ENCODE measurements around the gene ZSCAN22. TPM values are rescaled to one million over a fixed set of nuclear protein-coding genes. Genes with fewer than 3 reads are reported as not detected.

ZSCAN22 gene
- total and polyA plus RNA-seq, 2 experiments from 2014 or later = 0.86 to 2.9 TPM

GRCh38 chr19:58335630-58336029 lies 8.8 kb downstream of the ZSCAN22 start:
- Histone ChIP-seq H3K9me2 (ENCODE audit: insufficient read depth) (no peaks in the 10 kb centered on the region), H3K36me3 (ENCODE audit: insufficient read depth) (no peaks in the 10 kb centered on the region), H4K20me1 (replicated peaks; ENCODE audit: insufficient read depth) (peaks cover 4% of the 10 kb centered on the region; the same call in 1 of the 2 replicates), H3K79me2 (replicated peaks; ENCODE audit: insufficient read depth) (no peaks in the 10 kb centered on the region), H3K4me2 (no peak overlapping the region), H3K27ac (ENCODE audit: low read depth) (no peak overlapping the region), H2AFZ (no peak overlapping the region), H3F3A (replicated peaks; ENCODE audit: low read depth) (no peaks in the 10 kb centered on the region), H3K4me1 (ENCODE audit: insufficient read depth) (no peaks in the 10 kb centered on the region), H3K27me3 (ENCODE audit: insufficient read depth) (no peaks in the 10 kb centered on the region), H3K4me3 (no peak overlapping the region)
- H3K27ac Mint-ChIP-seq = no peak overlapping the region
- H3K4me1 Mint-ChIP-seq = no peaks in the 10 kb centered on the region; the same call in 2 of the 3 replicates
- TF ChIP-seq EZH2phosphoT487 (IDR thresholded peaks at IDR 0.05; ENCODE audit: unreplicated experiment) = no peak
- H3K9me3 Mint-ChIP-seq = peaks cover 3% of the 10 kb centered on the region; the same call in 2 of the 3 replicates
- no peak for DNase-seq (ENCODE audit: low spot score)
- H3K27me3 Mint-ChIP-seq (ENCODE audit: insufficient read depth, low read depth, poor library complexity) = peaks cover 3% of the 10 kb centered on the region
- H3K36me3 Mint-ChIP-seq (ENCODE audit: low read depth) = peaks cover 28% of the 10 kb centered on the region
- ATAC-seq = no peak
- H3K4me3 Mint-ChIP-seq = no peak overlapping the region

- peaks cover 3% of the 10 kb centered on the region for H3K27me3 Mint-ChIP-seq (ENCODE audit: insufficient read depth, low read depth, poor library complexity)
- H3K4me3 Mint-ChIP-seq = no peak overlapping the region
- no peaks in the 10 kb centered on the region for H3K79me2 ChIP-seq (replicated peaks; ENCODE audit: insufficient read depth)
- TF ChIP-seq ETS1 (IDR thresholded peaks at IDR 0.05) = no peak
- no peak for TF ChIP-seq NANOG (IDR thresholded peaks at IDR 0.05; ENCODE audit: borderline replicate concordance)
- TF ChIP-seq EZH2 (IDR thresholded peaks at IDR 0.05; ENCODE audit: low read depth, unreplicated experiment) = no peak
- no peak for TF ChIP-seq ZNF331 (CRISPR knock-in tag; IDR thresholded peaks at IDR 0.05; ENCODE audit: low read depth)
- no peak for TF ChIP-seq REST (IDR thresholded peaks at IDR 0.05; ENCODE audit: unreplicated experiment)
- TF ChIP-seq ZNF462 (CRISPR knock-in tag; IDR thresholded peaks at IDR 0.05) = no peak
- TF ChIP-seq CREB1 (CRISPR knock-in tag; IDR thresholded peaks at IDR 0.05; ENCODE audit: low read depth) = no peak
- TF ChIP-seq STAT1 (IDR thresholded peaks at IDR 0.05; ENCODE audit: unreplicated experiment) = no peak
- no peak for TF ChIP-seq POLR2AphosphoS5 (IDR thresholded peaks at IDR 0.05; ENCODE audit: low read depth)
- TF ChIP-seq ZNF114 (CRISPR knock-in tag; IDR thresholded peaks at IDR 0.05) = no peak
- no peak for TF ChIP-seq JUNB (IDR thresholded peaks at IDR 0.05; ENCODE audit: unreplicated experiment)
Observed at GRCh38 chr19:58336216-58336615, 9.4 kb downstream of the ZSCAN22 start.

More at GRCh38 chr19:58336216-58336615, 9.4 kb downstream of the ZSCAN22 start:
- H3K4me2 ChIP-seq = no peak overlapping the region
- H3K36me3 ChIP-seq (ENCODE audit: insufficient read depth) = no peaks in the 10 kb centered on the region
- H3K27me3 ChIP-seq (ENCODE audit: insufficient read depth) = no peaks in the 10 kb centered on the region
- no peak overlapping the region for H2AFZ ChIP-seq
- no peaks in the 10 kb centered on the region for H3F3A ChIP-seq (replicated peaks; ENCODE audit: low read depth)
- H3K9me2 ChIP-seq (ENCODE audit: insufficient read depth) = no peaks in the 10 kb centered on the region
- H3K4me3 ChIP-seq = no peak overlapping the region
- no peak for ATAC-seq
- no peak for DNase-seq (ENCODE audit: low spot score)
- no peaks in the 10 kb centered on the region; the same call in 2 of the 3 replicates for H3K4me1 Mint-ChIP-seq
- H3K4me1 ChIP-seq (ENCODE audit: insufficient read depth) = no peaks in the 10 kb centered on the region
- H4K20me1 ChIP-seq (replicated peaks; ENCODE audit: insufficient read depth) = peaks cover 4% of the 10 kb centered on the region; the same call in 1 of the 2 replicates
- H3K36me3 Mint-ChIP-seq (ENCODE audit: low read depth) = peaks cover 28% of the 10 kb centered on the region
- H3K27ac Mint-ChIP-seq = no peak overlapping the region
- H3K27ac ChIP-seq (ENCODE audit: low read depth) = no peak overlapping the region
- peaks cover 3% of the 10 kb centered on the region; the same call in 1 of the 3 replicates for H3K9me3 Mint-ChIP-seq

Measured in GM23338 (cell line).